Neutrophil (primary cell): Measurements from ENCODE around the gene ABLIM1.

Source experiments
- H3K27ac ChIP-seq: fragments of 200-600 bp; sonication (generic); 2 replicates; pipeline ENCODE4 v1.5.1; 2016; ENCODE audit warnings: mild to moderate bottlenecking, moderate library complexity
- H3K27me3 ChIP-seq: fragments of 200-600 bp; sonication (generic); 2 replicates; pipeline ENCODE4 v1.6.0; 2016; ENCODE audit warnings: mild to moderate bottlenecking
- H3K36me3 ChIP-seq: fragments of 200-600 bp; sonication (generic); 2 replicates; pipeline ENCODE4 v1.5.1; 2017
- H3K4me1 ChIP-seq, 2 experiments: fragments of 200-600 bp in 1 of 2; sonication (generic) in 1 of 2; 1 replicate in 1 of 2; 2 replicates in 1 of 2; pipeline versions ENCODE4 v1.5.1 to v1.6.1; 2013 to 2016; ENCODE audit warnings: low read depth in 1 of 2, low read length in 1 of 2, mild to moderate bottlenecking in 1 of 2, moderate library complexity in 1 of 2; ENCODE audit not compliant: control insufficient read depth in 1 of 2, insufficient read depth in 1 of 2
- H3K4me3 ChIP-seq, 2 experiments: fragments of 200-600 bp in 1 of 2; sonication (generic) in 1 of 2; 1 replicate in 1 of 2; 2 replicates in 1 of 2; pipeline ENCODE4 v1.5.1; 2013 to 2016; ENCODE audit warnings: low read depth in 1 of 2, low read length in 1 of 2, mild to moderate bottlenecking in 1 of 2, moderate library complexity in 1 of 2
- H3K9me3 ChIP-seq: fragments of 200-600 bp; sonication (generic); 2 replicates; pipeline ENCODE4 v1.5.1; 2016
- TF ChIP-seq, protein P1 (sequence below): fragments of 200-600 bp; sonication (generic); IDR thresholded peaks from 2 replicates; pipeline ENCODE4 v1.5.1; 2016; ENCODE audit warnings: antibody characterized with exemption

The ABLIM1 gene

DNA sequence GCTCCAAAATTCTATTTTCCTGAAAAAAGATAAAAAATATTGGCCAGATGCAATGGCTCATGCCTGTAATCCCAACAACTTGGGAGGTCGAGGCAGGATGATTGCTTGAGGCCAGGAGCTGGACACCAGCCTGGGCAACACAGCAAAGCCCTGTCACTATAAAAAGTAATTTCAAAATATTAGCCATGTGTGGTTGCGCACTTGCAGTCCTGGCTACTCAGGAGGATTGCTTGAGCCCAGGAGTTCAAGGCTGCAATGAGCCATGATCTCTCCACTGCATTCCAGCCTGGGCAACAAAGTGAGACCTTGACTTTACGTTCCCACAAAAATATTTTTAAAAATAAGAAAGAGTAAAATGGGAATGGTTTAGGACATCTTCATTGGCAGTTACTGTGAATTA is 149.7 kb downstream of the ABLIM1 start:
- no peak overlapping the region for H3K27ac ChIP-seq
- H3K36me3 ChIP-seq = no peaks in the 10 kb centered on the region
- no peaks in the 10 kb centered on the region for H3K27me3 ChIP-seq
- no peak overlapping the region for H3K4me3 ChIP-seq
- H3K4me1 ChIP-seq = no peaks in the 10 kb centered on the region
- H3K9me3 ChIP-seq = no peaks in the 10 kb centered on the region
- TF ChIP-seq, protein P1, sequence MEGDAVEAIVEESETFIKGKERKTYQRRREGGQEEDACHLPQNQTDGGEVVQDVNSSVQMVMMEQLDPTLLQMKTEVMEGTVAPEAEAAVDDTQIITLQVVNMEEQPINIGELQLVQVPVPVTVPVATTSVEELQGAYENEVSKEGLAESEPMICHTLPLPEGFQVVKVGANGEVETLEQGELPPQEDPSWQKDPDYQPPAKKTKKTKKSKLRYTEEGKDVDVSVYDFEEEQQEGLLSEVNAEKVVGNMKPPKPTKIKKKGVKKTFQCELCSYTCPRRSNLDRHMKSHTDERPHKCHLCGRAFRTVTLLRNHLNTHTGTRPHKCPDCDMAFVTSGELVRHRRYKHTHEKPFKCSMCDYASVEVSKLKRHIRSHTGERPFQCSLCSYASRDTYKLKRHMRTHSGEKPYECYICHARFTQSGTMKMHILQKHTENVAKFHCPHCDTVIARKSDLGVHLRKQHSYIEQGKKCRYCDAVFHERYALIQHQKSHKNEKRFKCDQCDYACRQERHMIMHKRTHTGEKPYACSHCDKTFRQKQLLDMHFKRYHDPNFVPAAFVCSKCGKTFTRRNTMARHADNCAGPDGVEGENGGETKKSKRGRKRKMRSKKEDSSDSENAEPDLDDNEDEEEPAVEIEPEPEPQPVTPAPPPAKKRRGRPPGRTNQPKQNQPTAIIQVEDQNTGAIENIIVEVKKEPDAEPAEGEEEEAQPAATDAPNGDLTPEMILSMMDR = no peak

DNA sequence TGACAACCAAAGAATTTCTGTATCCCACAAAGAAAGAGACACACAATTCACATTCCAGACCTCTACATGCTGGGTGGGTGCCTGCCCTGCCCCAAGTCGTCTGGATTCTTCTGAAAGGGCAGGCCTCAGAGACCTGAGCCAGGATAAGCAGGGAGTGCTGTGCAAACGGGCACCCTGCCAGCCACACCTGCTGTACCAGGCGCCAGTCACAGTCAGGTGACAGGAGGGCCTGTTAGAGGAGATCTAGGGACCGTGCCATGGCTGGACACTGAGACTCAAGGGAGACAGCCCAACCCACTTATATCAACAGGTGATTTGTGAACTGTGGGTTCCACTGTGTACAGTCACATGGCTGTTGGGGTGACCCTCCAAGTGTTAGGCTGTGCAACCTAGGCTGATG is 150.6 kb downstream of the ABLIM1 start:
- Histone ChIP-seq H3K36me3 (no peaks in the 10 kb centered on the region), H3K27me3 (no peaks in the 10 kb centered on the region), H3K4me3 (no peak overlapping the region), H3K4me1 (no peaks in the 10 kb centered on the region), H3K27ac (no peak overlapping the region), H3K9me3 (no peaks in the 10 kb centered on the region)
- TF ChIP-seq, protein P1 = no peak

DNA sequence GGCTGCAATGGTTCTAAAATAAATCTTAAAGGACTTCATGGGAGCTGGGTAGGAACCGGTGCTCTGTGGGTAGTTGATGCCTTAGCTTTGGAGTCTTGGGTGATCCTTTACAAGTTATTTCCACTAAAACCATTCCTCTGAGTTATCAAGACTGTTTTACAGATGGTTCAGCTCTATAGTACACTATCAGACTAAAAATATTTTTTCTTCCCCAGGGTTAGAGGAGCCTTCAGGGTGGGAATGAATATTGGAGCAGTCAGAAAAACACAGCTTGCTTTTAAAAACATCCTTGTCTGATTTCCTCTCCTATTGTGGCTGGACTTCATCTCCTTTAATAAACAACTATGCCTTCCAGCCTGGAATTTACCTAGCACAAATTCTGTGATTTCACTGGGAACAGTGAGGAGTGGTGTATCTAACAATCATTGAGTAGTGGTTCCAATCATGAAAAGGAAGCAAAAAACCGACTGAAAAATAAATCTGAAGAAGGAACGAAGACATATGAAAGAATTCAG is 151.1 kb downstream of the ABLIM1 start:
- H3K36me3 ChIP-seq = no peaks in the 10 kb centered on the region
- no peaks in the 10 kb centered on the region for H3K4me1 ChIP-seq
- no peaks in the 10 kb centered on the region for H3K27me3 ChIP-seq
- no peaks in the 10 kb centered on the region for H3K9me3 ChIP-seq
- TF ChIP-seq, protein P1 = no peak
- no peak overlapping the region for H3K27ac ChIP-seq
- H3K4me3 ChIP-seq = no peak overlapping the region

DNA sequence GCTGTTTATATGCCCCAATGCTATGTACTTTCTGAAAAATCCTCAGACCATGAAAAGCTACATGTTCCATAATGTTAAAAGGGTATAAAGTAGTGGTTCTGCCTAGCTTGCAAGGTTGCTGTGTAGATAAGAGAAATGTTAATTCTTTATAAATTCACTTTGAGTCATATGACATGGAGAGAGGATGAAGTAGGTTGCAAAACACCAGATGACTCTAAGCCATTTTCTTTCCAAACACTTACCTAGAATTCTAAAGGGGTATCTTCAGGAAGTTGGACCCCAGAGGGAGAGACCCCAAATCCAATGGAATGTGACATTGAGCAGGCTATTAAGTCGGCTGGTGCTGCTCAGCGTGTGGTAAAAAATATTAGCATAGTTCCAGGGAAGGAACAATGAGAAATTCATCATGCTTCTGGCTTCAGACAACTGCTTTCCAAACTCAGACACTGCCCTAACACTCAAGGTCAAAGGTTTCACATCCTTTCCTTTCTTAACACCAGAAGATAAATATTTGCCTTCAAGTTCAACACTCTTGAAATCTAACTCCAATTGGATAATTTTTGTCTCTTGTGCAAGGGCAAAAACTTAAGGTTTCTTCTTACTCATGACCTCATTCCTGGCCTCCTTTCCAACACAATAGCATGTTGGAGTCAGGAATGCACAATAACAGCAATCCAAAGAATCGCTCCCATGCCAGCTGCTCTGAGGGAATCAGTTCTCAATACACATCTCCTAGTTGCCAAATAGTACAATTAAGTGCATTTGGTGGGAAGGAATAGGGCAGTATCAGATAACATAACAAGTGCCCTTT is 153.1 kb downstream of the ABLIM1 start:
- Histone ChIP-seq H3K9me3 (no peaks in the 10 kb centered on the region), H3K4me3 (no peak overlapping the region), H3K27ac (no peak overlapping the region), H3K36me3 (no peaks in the 10 kb centered on the region), H3K4me1 (peaks cover 1 to 3% of the 10 kb centered on the region in 2 experiments), H3K27me3 (no peaks in the 10 kb centered on the region)
- TF ChIP-seq, protein P1 = no peak

DNA sequence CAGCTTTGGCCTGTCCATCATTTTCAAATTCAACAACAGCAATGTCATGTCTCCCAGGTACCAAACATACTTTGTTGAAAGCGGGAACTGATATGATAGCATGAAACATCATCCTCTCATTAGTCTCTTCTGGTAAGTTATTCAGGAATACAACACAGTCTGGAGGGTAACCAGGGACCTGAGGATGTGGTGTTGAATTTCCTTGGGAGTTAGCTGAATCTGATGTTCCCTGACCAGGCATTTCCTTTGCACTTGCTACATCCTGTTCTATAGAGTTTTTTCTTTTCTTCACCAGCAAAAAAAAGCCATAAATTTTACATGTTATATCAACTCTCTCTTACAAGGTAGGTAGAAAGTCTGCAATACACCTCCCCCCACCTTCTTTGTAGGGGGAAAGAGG is 156.0 kb downstream of the ABLIM1 start:
- Histone ChIP-seq H3K27ac (no peak overlapping the region), H3K27me3 (no peaks in the 10 kb centered on the region), H3K36me3 (no peaks in the 10 kb centered on the region), H3K4me3 (no peak overlapping the region), H3K9me3 (no peaks in the 10 kb centered on the region), H3K4me1 (peaks cover 16 to 20% of the 10 kb centered on the region in 2 experiments)
- TF ChIP-seq, protein P1 = no peak
